ENCODE results near the gene NOL6. TPM values are rescaled to one million over a fixed set of nuclear protein-coding genes. Genes with fewer than 3 reads are reported as not detected.

NOL6 gene
- total RNA-seq, 1 experiment from 2014 or later = 39.3 TPM

DNA sequence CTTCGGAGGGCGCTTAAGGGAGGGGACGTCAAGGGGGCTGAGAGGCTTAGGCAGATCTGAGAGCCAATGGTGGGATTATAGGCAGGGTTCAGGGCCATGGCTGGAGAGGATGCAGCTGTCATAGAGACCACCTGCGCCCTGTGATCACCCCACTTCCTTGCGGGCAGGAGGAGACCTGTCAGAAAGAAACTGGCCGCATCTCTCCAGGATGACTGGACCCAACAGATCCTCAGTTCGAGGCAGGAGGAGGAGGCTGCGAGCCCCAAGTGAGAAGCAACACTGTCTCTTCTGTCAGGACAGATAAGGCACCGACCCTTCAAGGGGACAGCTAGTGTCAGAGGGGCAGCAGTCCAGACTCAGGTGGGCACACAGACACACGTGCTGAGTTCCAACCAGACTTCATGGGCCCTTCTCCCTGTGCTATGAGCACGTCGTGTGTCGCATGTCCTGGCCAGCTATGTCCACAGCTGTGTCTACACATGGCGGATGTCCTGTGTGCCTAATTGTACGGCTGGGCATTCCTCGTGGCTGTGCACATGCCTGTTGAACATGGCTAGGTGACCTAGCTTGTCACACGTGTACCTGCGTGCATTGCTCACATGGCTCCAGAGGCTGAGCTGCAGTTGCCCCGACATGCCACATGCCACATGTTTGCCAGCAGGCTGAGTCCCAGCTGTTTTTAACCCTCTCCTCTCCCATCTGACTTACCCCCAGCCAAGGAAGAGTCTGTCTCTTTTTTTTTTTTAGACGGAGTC, 25.7 kb downstream of the NOL6 start:
- Mint-ChIP-seq H3K4me3 (ENCODE audit: low read depth, unreplicated experiment) (peak overlapping the region; percentile 62), H3K27ac (ENCODE audit: unreplicated experiment) (no peak overlapping the region), H3K4me1 (ENCODE audit: low read depth, unreplicated experiment) (peaks cover 37% of the 10 kb centered on the region), H3K36me3 (ENCODE audit: insufficient read depth, unreplicated experiment) (peaks cover 9% of the 10 kb centered on the region), H3K27me3 (ENCODE audit: unreplicated experiment) (no peaks in the 10 kb centered on the region), H3K9me3 (ENCODE audit: low read depth, unreplicated experiment) (no peaks in the 10 kb centered on the region)
- BruUV-seq (replicated peaks) = no TSS peak
- CTCF ChIA-PET = interaction anchor here (1.0 to 1.6 kb wide), 5 partner anchors 18 to 73 kb away, joined by 3 to 9 read pairs (median 4); no protein-coding TSS in a partner anchor
- TF ChIP-seq, protein P1, sequence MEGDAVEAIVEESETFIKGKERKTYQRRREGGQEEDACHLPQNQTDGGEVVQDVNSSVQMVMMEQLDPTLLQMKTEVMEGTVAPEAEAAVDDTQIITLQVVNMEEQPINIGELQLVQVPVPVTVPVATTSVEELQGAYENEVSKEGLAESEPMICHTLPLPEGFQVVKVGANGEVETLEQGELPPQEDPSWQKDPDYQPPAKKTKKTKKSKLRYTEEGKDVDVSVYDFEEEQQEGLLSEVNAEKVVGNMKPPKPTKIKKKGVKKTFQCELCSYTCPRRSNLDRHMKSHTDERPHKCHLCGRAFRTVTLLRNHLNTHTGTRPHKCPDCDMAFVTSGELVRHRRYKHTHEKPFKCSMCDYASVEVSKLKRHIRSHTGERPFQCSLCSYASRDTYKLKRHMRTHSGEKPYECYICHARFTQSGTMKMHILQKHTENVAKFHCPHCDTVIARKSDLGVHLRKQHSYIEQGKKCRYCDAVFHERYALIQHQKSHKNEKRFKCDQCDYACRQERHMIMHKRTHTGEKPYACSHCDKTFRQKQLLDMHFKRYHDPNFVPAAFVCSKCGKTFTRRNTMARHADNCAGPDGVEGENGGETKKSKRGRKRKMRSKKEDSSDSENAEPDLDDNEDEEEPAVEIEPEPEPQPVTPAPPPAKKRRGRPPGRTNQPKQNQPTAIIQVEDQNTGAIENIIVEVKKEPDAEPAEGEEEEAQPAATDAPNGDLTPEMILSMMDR (IDR thresholded peaks at IDR 0.05; ENCODE audit: unreplicated experiment) = no peak
- no peak for DNase-seq
- intact Hi-C loops (cut with micrococcal nuclease; ENCODE audit: unreplicated experiment) = no loop called here

DNA sequence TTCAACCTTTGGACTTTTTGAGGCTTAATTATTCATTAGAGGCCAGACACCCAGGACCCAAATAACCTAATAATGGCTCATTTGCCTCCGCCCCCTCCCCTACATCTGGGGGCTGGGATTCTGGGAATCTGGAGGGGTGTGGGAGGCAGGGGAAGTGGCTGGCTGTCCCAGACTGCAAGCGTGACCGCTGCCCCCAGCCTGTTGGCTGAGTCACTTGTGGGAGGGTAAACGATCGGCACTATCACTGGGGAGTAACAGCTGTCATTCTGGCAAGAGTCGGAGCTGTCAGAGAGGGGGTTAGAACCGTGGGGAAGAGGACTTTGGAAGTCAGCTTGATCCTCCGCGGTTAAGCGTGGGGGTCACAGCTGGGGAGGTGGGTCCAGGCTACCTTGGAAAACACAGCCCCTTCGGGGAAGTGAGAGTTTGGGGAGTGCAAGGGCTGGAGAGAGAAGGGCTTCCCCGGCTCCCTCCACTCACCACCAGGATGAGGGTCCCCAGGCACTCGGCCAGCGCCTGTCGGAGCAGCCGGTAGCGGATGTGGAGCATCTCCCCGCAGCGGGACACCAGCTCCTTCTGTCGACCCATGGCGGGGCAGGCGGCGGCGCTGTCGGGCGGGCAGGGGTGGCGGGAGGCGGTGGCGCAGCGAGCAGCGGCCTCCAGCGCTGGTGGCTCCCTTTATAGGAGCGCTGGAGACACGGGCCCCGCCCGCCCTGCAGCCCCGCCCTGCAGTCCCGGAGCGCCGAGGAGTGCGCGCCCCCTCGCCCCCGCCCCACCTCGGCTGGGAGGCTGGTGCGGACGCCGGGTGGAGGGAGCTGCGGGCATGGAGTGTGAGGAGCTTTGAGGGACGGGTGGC, 26.6 kb downstream of the NOL6 start, which contains the start of gene AQP3:
TSS of gene AQP3 (minus strand) at position 648 of the 853 bp plus-strand sequence. CDS start at position 585, 63 bp downstream.
- TF ChIP-seq, protein P1 (IDR thresholded peaks at IDR 0.05; ENCODE audit: unreplicated experiment) = no peak
- BruUV-seq (replicated peaks) = TSS peak; percentile 68

DNA sequence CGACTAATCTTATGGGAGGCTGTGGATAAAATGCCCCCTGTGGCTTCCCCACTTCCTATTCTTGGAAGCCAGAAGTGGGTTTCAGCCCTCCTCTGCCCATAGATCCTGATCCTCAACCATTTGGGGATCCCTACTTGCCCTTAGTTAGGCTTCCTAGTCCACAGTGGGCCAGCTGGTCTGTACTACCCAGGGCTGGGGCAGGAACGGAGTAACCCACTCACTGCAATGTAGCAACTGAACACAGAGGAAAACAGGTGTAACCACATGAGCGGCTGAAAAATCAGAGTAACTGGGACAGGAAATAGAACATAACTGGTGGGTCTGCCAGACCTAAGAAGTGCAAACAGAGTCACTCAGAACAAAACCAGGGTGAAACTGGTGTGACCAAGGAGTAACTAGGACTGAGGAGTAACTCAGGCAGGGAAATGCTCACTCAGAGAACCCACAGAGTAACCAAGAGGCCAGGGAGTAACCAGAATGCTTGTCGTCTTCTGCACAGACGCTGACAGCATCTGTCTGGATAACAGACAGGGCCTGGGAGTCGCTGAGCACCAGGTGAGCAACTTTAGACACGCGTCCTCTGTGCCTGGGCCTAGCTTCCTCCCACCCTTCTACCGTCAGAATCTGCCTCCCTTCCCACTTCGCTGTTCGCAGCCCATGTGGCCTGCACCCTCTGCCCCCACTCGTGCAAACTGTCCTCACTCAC, 27.3 kb downstream of the NOL6 start:
- Mint-ChIP-seq H3K4me1 (ENCODE audit: low read depth, unreplicated experiment) (peaks cover 31% of the 10 kb centered on the region), H3K36me3 (ENCODE audit: insufficient read depth, unreplicated experiment) (peaks cover 8% of the 10 kb centered on the region), H3K4me3 (ENCODE audit: low read depth, unreplicated experiment) (peak overlapping the region; percentile 62), H3K27ac (ENCODE audit: unreplicated experiment) (peak overlapping the region; percentile 63), H3K9me3 (ENCODE audit: low read depth, unreplicated experiment) (no peaks in the 10 kb centered on the region), H3K27me3 (ENCODE audit: unreplicated experiment) (no peaks in the 10 kb centered on the region)
- TF ChIP-seq, protein P1 (IDR thresholded peaks at IDR 0.05; ENCODE audit: unreplicated experiment) = no peak
- CTCF ChIA-PET = interaction anchor here (0.9 to 1.6 kb wide), 2 partner anchors 20 to 43 kb away, joined by 3 to 9 read pairs; no protein-coding TSS in a partner anchor
- intact Hi-C loops (cut with micrococcal nuclease; ENCODE audit: unreplicated experiment) = no loop called here
- no peak for DNase-seq
- no TSS peak for BruUV-seq (replicated peaks)

More for the DNA sequence above, 26.6 kb downstream of the NOL6 start, which contains the start of gene AQP3:
- Mint-ChIP-seq H3K9me3 (ENCODE audit: low read depth, unreplicated experiment) (no peaks in the 10 kb centered on the region), H3K4me3 (ENCODE audit: low read depth, unreplicated experiment) (peak within 1 kb of the TSS; percentile 62), H3K4me1 (ENCODE audit: low read depth, unreplicated experiment) (peaks cover 31% of the 10 kb centered on the region), H3K36me3 (ENCODE audit: insufficient read depth, unreplicated experiment) (peaks cover 8% of the 10 kb centered on the region), H3K27ac (ENCODE audit: unreplicated experiment) (peak within 1 kb of the TSS; percentile 63), H3K27me3 (ENCODE audit: unreplicated experiment) (no peaks in the 10 kb centered on the region)
- CTCF ChIA-PET = interaction anchor here (0.6 to 1.6 kb wide), 8 partner anchors 19 to 72 kb away, joined by 3 to 9 read pairs (median 4); no protein-coding TSS in a partner anchor
- intact Hi-C loops (cut with micrococcal nuclease; ENCODE audit: unreplicated experiment) = no loop called here
- peak; percentile 70 for DNase-seq
